Coronary artery (tissue), 2 donors: ENCODE data around the gene ARSD.
"Not testable (repeated sequence)": the region's sequence is repeated elsewhere in the genome, so short reads cannot be mapped to it uniquely, and the experiment has no call there.

Source experiments
- DNase-seq: peaks from one replicate; pipeline ENCODE4 v3.0.0-alpha.2; 2017; ENCODE audit warnings: low spot score
- H3K27ac ChIP-seq, 2 donors: fragments of 200-600 bp; sonication (generic); one replicate each; pipeline ENCODE4 v1.5.1; 2016 to 2019
- H3K4me3 ChIP-seq: fragments of 200-600 bp; sonication (generic); 2 replicates; pipeline ENCODE4 v1.5.1; 2016; ENCODE audit warnings: mild to moderate bottlenecking, moderate library complexity
- TF ChIP-seq, protein P1 (sequence below): fragments of 200-600 bp; sonication (generic); IDR thresholded peaks from one replicate; pipeline ENCODE4 v1.5.1; 2019; ENCODE audit warnings: antibody characterized with exemption

The ARSD gene

DNA sequence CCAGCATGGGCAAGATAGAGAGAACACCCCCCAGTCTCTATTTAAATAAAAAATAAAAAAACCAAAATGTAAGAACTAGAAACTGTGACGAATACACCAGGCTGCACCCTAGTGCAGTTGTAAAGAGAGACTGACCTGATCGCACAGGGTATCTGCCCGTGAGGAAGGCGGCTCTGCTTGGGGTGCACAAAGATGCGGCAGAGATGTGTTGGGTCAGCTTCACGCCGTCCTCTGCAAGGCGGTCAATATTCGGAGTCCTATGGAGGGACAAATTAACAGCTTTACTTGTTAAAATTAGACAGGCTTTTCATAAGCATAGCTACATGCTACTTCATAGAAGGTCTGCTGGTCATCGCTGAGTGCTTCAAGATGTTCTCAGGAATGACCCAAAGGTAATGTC lies 26.1 kb upstream of the ARSD start:
- no peak for DNase-seq
- TF ChIP-seq, protein P1, sequence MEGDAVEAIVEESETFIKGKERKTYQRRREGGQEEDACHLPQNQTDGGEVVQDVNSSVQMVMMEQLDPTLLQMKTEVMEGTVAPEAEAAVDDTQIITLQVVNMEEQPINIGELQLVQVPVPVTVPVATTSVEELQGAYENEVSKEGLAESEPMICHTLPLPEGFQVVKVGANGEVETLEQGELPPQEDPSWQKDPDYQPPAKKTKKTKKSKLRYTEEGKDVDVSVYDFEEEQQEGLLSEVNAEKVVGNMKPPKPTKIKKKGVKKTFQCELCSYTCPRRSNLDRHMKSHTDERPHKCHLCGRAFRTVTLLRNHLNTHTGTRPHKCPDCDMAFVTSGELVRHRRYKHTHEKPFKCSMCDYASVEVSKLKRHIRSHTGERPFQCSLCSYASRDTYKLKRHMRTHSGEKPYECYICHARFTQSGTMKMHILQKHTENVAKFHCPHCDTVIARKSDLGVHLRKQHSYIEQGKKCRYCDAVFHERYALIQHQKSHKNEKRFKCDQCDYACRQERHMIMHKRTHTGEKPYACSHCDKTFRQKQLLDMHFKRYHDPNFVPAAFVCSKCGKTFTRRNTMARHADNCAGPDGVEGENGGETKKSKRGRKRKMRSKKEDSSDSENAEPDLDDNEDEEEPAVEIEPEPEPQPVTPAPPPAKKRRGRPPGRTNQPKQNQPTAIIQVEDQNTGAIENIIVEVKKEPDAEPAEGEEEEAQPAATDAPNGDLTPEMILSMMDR: no peak
- H3K4me3 ChIP-seq: no peak overlapping the region
- no peak overlapping the region for H3K27ac ChIP-seq

DNA sequence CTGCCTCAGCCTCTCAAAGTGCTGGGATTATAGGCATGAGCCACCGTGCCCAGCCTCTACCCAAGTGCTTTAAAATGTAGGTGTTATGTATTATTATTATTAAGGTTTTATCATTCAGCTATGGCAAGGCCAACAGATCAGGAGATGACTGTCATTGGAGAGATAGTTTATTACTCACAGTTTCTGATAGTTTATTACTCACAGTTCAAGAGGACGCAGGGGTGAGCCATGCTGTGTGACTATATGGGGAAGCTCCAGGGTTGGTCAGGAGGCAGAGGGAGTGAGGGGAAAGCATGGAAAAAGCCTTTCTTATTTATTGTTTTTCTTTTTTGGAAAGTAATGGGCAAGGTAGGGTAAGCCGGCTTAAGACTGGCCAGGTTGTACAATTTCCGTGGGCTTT lies 25.4 kb upstream of the ARSD start:
- DNase-seq: no peak
- TF ChIP-seq, protein P1: no peak
- no peak overlapping the region for H3K27ac ChIP-seq
- no peak overlapping the region for H3K4me3 ChIP-seq

DNA sequence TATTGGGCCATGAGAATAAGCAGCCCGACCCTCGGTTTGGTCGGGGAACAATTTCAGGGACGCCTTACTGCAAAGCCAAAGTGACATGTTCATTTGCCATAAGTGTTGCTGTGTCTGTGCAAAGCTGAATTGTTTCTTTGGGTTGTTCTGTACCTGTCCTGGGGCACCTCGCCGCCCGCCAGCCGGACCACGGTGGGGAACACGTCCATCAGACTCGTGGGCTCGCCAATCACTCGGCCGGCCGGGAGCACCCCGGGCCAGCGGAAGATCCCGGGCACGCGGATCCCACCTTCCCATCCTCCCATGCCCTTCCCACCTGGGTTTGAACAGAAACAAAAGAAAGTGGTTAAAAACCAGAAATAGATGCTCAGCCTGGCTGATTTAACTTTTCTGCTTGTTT lies 8.8 kb upstream of the ARSD start:
- DNase-seq, H3K27ac ChIP-seq, H3K4me3 ChIP-seq: not testable (repeated sequence)

DNA sequence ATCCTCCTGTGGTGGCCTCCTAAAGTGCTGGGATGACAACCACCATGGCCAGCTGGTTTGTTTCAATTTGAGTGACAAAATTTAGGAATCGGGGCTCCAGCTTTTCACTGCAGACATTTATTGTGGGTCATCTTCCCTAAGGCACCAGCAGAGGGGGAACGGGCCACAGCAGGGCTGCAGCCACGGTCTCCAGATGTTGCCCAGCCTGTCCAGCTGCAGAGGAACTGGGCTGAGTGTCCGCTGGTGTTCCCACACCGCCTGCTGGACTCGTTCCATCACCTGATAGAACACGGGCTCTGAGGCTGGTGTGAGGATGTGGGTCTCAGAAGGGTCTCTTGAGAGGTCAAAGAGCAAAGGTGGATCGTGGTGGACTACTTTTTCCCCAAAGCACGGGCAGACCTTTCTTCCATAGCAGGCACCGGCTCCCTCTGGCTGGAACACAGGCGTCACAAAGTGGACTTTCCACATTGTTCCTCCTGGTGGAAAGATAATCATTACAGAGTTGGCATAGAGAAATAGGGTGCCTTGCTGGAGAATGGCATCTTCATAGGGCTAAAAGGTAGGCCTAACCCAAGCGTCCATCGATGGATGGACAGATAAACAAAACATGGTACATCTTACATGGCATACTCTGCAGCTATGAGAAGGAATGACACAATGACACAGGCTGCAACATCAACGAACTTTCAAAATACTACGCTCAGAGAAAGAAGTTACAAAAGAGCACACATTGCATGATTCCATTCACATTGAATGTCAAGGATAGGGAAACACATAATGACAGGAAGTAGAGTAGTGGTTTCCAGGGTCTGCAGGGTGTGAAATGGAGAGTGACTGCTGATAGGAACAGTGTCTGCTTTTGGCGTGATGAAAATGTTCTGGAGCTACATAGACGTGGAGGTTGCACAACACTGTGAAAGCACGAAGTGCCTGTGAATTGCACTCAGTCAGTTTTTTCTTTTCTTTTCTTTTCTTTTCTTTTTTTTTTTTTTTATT lies 5.9 kb upstream of the ARSD start:
- DNase-seq: no peak
- no peak overlapping the region for H3K27ac ChIP-seq
- no peak overlapping the region for H3K4me3 ChIP-seq
- TF ChIP-seq, protein P1: no peak

DNA sequence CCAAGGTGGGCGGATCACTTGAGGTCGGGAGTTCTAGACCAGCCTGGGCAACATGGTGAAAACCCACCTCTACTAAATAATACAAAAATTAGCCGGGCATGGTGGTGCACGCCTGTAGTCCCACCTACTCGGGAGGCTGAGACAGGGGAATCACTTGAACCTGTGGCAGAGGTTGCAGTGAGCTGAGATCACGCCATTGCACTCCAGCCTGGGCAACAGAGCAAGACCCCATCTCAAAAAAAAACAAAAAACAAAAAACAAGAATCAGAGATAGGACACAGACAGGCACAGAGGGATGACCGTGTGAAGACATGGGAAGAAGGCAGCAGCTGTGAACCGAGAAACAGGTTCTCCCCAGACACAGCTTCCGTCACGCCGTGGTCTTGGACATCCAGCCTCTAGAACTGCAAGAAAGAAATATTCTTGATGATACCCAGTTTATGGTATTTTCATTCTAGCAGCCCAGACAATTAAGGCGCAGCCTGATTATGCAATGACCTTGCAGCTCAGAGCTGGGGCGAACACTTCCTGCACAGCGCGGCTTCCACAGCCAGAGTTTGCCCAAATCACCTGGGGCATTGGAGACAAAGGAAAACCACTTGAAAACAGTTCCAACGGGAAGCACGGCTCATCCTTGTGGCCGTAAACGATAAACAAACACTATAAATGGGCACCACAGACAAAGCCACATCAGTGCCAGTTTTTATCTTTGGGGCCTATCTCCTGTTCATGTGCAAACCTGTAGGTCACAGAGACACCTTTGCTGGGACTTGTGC lies 4.2 kb upstream of the ARSD start:
- H3K27ac ChIP-seq: no peak overlapping the region
- no peak for DNase-seq
- TF ChIP-seq, protein P1: no peak
- no peak overlapping the region for H3K4me3 ChIP-seq

DNA sequence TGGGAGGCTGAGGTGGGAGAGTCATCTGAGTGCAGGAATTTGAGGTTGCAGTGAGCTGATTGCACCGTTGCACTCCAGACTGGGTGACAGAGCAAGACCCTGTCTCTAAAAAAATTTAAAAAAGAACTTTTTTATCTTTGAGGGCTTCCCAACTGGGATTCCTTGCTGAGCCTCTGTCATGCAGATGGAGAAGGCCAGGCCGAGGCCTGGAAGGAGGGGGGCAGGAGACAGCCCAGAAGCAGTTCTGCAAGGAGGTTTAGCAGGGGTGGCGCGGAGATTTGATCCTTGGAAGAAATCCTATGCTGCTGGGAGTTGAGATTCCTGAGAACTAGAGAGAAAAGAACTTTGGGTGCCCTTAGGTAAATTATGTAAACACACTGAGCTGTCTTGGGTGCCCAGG lies 2.5 kb upstream of the ARSD start:
- no peak for DNase-seq

DNA sequence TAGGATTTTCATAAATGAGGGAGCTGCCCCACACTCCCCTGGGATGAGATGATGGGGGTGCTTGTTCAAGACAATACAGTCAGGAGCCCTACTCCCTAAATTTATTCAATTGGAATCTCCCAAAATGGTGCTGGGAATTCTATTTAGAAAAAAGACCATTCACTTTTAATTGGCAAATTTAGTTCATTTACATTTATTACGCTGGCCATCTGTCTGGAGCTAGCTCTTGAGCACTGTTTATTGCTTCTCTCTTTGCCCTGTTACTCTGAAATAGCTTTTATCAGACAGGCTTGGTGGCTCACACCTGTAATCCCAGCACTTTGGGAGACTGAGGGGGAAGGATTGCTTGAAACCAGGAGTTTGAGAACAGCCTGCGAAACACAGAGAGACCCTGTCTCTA lies 2.0 kb upstream of the ARSD start:
- H3K4me3 ChIP-seq: no peak overlapping the region
- TF ChIP-seq, protein P1: no peak
- no peak overlapping the region for H3K27ac ChIP-seq
- no peak for DNase-seq

More for the DNA sequence above, 2.5 kb upstream of the ARSD start:
- Histone ChIP-seq H3K4me3 (no peak overlapping the region), H3K27ac (no peak overlapping the region)
- TF ChIP-seq, protein P1: no peak
